ENCODE measurements around the gene ARHGEF4.
A peak's percentile ranks its signal among the peaks of the same experiment; 100 is the strongest.
"Not testable (repeated sequence)": the region's sequence is repeated elsewhere in the genome, so short reads cannot be mapped to it uniquely, and the experiment has no call there.

Gene ARHGEF4

GRCh38 chr2:131049150-131049718 is 212.5 kb downstream of the ARHGEF4 start:
- no peak for DNase-seq (ENCODE audit: low spot score)

GRCh38 chr2:131050896-131051295 is 214.2 kb downstream of the ARHGEF4 start:
- no peak for DNase-seq (ENCODE audit: low spot score)

DNA sequence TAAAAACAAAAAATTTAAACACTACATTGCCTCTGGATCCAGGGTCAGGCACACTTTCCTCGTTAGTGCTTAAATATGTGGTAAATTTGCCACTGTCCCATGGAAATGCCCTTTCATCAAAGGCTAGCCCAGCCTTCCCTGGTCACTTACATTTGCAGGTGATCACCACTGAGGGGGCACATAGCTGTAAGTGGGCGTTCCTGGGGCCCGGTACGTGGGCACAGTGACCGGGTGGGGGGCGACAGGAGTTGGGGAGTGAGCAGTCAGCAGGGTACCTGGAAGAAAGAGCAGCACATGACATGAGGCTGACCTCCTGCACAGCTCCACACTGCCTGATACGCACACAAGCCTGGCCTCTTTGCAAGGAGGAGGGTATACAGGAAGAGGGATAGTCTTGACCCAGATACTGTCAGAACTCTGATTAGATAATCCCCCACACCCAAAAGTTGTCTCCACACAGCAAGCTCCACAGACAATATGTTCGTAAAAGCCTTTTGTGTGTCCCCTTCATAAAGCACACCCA is 216.1 kb downstream of the ARHGEF4 start:
- no peak for DNase-seq (ENCODE audit: low spot score)

GRCh38 chr2:131054488-131054887 is 217.8 kb downstream of the ARHGEF4 start:
- DNase-seq (ENCODE audit: low spot score), result no peak

- DNase-seq (ENCODE audit: low spot score), result peak; percentile 67
These were observed 218.7 kb downstream of the ARHGEF4 start for GRCh38 chr2:131055169-131056065.

- no peak for DNase-seq (ENCODE audit: low spot score)
These were observed 219.7 kb downstream of the ARHGEF4 start for GRCh38 chr2:131056204-131056931.

DNA sequence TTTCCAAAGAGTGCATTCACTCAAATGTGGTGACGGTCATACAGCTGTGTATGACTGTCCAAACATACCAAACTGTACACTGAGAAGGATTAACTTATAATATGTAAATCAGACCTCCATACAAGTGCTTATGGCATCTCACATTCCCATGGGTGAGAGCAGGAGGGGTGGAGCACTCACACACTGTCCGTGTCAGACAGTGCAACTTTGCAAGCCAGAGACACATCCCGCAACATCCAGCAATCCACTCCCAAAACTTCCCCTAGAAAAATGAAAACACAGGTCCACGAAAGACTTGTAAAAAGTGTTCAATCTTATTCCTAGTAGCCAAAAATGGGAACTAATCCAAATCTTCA is 220.2 kb downstream of the ARHGEF4 start:
- no peak for DNase-seq (ENCODE audit: low spot score)

DNA sequence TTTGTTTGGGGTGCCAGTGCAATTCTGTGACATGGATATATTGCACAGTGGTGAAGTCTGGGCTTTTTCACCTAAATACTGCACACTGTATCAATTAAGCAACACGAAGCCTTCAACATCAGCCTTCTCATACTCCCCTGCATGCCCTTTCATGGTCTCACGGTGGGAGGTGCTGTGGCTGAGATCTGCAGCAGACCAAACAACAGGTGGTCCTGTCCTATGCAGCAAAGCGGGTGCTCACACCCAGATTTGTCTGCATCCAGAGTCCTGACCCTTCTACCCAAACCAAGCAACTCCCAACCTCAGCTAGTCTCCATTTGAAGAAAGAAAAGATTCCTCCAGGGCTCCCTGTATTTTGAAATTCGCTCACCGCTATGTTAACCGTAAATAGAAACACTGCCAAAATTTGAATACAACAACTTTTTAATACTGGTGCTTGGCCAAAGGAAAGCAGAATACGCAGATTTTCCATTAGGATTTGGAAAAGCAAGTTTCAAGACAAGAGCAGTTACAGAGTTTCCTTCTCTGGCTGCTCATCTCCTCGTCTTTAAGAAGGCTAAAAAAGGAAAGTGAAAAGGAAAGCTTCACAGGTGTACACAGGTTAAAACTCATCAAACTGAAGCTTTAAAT is 221.6 kb downstream of the ARHGEF4 start:
- no peak for DNase-seq (ENCODE audit: low spot score)

GRCh38 chr2:131058920-131059319 is 222.2 kb downstream of the ARHGEF4 start:
- no peak for DNase-seq (ENCODE audit: low spot score)

- DNase-seq (ENCODE audit: low spot score), result no peak
These were observed 227.0 kb downstream of the ARHGEF4 start for GRCh38 chr2:131063501-131064283.

DNA sequence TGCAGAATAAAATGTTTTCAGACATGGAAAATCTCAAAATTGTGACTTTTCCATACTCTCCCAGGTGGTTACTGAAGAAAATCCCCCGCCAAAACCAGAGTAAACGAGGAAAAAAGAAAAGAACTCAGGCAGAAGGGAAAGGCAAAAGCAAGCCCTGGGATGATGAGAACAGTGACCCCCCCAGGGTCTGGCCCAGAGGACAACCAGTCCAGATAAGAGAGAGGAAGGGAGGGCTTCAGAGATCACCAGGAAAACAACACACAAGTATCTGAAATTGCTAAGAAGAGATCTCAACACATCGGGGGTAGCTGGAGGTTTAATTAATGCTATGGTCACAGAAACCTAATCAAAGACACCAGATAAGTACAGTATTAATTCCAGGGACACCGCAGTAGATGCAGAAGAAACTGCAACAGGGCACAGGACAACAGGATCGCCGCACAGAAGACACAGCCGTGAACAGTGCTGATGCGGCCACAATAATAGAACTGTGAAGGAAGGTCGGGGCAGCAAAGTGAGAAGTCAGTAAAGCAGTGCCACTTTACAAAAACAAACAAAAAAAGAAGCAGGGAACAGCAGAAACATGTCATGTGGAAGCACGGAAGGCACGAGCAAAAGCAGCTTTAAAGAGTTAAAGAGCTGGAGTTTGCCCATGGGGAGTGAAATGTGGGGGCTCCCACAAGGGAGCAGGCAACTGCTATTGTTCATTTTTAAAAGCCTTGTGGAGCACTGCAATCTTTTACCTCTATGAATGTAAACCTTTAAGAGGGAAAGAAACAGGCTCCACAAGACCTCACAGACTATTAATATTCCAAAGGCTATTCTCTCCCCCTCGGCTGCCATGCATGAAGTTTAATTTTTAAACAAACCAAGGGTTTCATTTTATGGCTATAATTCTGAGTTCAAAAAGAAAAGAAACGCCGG is 228.1 kb downstream of the ARHGEF4 start:
- no peak for DNase-seq (ENCODE audit: low spot score)

- no peak for DNase-seq (ENCODE audit: low spot score)
These were observed 230.9 kb downstream of the ARHGEF4 start for GRCh38 chr2:131067465-131068125.

DNA sequence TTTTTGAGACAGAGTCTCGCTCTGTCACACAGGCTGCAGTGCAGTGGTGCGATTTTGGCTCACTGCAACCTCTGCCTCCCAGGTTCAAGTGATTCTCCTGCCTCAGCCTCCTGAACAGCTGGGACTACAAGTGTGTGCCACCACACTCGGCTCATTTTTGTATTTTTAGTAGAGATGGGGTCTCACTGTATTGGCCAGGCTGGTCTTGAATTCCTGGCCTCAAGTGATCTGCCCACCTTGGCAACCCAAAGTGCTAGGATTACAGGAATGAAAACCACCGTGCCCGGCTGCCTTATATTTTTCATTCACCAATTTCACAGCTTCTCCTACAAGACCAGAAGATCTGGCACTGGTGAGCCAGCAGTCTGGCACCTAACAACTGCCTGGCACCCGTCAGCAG is 231.5 kb downstream of the ARHGEF4 start:
- DNase-seq (ENCODE audit: low spot score), result not testable (repeated sequence)

DNA sequence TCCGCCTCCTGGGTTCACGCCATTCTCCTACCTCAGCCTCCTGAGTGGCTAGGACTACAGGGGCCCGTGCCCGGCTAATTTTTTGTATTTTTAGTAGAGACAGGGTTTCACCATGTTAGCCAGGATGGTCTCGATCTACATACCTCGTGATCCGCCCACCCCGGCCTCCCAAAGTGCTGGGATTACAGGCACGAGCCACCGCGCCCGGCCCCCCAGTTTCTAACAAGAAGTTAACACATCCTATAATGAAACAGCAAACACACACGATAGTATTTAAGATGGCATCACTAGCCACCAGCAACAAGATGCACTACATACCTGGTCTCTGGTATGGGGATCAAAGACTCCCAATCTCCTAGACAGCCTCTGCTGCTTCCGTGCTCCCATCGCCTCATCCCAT is 238.9 kb downstream of the ARHGEF4 start:
- not testable (repeated sequence) for DNase-seq (ENCODE audit: low spot score)

- no peak for DNase-seq (ENCODE audit: low spot score)
These were observed 240.0 kb downstream of the ARHGEF4 start for GRCh38 chr2:131076707-131077106.

DNA sequence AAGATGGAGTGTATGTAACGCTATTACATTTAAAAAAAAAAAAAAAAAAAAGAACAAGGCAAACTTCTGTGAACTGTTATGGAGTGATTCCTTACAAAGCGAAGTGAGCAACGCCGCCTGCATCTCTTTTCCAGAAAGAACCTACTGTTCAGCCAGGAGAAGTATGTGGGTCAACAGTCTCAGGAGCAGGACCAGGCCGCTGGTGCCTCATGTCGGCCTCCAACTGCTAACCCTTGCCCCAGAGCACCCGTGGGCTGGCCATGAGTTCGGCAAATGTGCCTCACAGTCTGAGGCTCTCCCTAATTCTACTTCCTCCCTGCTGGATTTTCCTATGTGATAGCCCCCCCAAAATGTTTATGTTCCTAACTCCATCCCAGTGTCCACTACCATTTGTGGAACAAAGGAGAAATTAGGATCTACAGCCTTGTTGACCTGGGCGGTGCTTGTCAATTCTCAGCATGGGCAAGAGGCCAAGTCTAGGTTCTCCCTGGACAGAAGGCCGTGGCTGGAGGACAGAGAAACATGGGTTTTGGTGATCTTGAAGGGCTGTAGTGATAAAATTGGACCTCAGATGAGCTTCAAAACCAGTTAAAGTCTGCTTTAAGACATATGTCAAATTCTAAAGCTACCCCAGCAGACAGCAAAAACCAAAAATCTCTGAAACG is 240.6 kb downstream of the ARHGEF4 start:
- no peak for DNase-seq (ENCODE audit: low spot score)

DNA sequence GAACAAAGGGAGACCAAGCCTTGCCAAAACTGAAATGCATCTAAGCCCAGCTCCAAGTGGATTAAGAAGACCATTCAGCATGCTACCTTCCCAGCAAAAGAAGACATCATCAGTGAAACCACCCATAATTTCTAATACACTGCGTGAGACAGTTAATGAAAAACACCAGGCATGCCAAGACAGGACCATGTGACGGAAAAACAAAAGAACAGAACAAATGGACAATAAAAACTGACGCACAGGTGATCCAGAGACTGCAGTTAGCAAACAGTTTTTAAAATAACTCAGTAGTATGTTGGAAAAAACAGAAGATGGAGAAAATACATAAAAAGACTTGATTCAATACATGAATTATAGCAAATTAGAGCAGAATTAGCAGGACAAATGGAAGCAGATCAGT is 241.3 kb downstream of the ARHGEF4 start:
- no peak for DNase-seq (ENCODE audit: low spot score)

GRCh38 chr2:131079931-131080330 is 243.2 kb downstream of the ARHGEF4 start:
- not testable (repeated sequence) for DNase-seq (ENCODE audit: low spot score)

GRCh38 chr2:131081190-131081589 is 244.5 kb downstream of the ARHGEF4 start:
- DNase-seq (ENCODE audit: low spot score), result no peak
